Measurements from ENCODE around the gene HOXB9. TPM values are rescaled to one million over a fixed set of nuclear protein-coding genes. Genes with fewer than 3 reads are reported as not detected.

The HOXB9 gene
- total and polyA plus RNA-seq, 9 of the 15 experiments (the other 6 are each of a cell fraction or from before 2014, with no cell fraction given), result 3.1 to 196 (median 77.6) TPM

GRCh38 chr17:48577946-48578615 is 48.1 kb downstream of the HOXB9 start, which contains the start of gene HOXB4 (continued):
- TF ChIP-seq, protein P1, sequence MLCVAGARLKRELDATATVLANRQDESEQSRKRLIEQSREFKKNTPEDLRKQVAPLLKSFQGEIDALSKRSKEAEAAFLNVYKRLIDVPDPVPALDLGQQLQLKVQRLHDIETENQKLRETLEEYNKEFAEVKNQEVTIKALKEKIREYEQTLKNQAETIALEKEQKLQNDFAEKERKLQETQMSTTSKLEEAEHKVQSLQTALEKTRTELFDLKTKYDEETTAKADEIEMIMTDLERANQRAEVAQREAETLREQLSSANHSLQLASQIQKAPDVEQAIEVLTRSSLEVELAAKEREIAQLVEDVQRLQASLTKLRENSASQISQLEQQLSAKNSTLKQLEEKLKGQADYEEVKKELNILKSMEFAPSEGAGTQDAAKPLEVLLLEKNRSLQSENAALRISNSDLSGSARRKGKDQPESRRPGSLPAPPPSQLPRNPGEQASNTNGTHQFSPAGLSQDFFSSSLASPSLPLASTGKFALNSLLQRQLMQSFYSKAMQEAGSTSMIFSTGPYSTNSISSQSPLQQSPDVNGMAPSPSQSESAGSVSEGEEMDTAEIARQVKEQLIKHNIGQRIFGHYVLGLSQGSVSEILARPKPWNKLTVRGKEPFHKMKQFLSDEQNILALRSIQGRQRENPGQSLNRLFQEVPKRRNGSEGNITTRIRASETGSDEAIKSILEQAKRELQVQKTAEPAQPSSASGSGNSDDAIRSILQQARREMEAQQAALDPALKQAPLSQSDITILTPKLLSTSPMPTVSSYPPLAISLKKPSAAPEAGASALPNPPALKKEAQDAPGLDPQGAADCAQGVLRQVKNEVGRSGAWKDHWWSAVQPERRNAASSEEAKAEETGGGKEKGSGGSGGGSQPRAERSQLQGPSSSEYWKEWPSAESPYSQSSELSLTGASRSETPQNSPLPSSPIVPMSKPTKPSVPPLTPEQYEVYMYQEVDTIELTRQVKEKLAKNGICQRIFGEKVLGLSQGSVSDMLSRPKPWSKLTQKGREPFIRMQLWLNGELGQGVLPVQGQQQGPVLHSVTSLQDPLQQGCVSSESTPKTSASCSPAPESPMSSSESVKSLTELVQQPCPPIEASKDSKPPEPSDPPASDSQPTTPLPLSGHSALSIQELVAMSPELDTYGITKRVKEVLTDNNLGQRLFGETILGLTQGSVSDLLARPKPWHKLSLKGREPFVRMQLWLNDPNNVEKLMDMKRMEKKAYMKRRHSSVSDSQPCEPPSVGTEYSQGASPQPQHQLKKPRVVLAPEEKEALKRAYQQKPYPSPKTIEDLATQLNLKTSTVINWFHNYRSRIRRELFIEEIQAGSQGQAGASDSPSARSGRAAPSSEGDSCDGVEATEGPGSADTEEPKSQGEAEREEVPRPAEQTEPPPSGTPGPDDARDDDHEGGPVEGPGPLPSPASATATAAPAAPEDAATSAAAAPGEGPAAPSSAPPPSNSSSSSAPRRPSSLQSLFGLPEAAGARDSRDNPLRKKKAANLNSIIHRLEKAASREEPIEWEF (CRISPR knock-in tag; IDR thresholded peaks at IDR 0.05), result no peak
- TF ChIP-seq HDGF (IDR thresholded peaks at IDR 0.05) (no peak), L3MBTL2 (IDR thresholded peaks at IDR 0.05) (peak; percentile 36; the same call in 1 of the 2 replicates), ZNF212 (CRISPR knock-in tag; IDR thresholded peaks at IDR 0.05) (0 out of 2 replicates have a peak, but pooled peaks have one; percentile 33), SRF (CRISPR knock-in tag; IDR thresholded peaks at IDR 0.05) (0 out of 4 replicates have a peak, but pooled peaks of 1 of the 2 experiments have one; percentile 17), ZC3H11A (IDR thresholded peaks at IDR 0.05; ENCODE audit: low read depth, low read length) (no peak), TSC22D4 (tag; IDR thresholded peaks at IDR 0.05) (no peak), GTF2E2 (tag; IDR thresholded peaks at IDR 0.05) (peak; percentile 48; the same call in 1 of the 2 replicates)
- TF ChIP-seq, protein P2, sequence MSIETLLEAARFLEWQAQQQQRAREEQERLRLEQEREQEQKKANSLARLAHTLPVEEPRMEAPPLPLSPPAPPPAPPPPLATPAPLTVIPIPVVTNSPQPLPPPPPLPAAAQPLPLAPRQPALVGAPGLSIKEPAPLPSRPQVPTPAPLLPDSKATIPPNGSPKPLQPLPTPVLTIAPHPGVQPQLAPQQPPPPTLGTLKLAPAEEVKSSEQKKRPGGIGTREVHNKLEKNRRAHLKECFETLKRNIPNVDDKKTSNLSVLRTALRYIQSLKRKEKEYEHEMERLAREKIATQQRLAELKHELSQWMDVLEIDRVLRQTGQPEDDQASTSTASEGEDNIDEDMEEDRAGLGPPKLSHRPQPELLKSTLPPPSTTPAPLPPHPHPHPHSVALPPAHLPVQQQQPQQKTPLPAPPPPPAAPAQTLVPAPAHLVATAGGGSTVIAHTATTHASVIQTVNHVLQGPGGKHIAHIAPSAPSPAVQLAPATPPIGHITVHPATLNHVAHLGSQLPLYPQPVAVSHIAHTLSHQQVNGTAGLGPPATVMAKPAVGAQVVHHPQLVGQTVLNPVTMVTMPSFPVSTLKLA (conservative IDR thresholded peaks at IDR 0.05), result peak; percentile 43 to 59; a peak in 3 of 4 replicates
- TF ChIP-seq, protein P3, sequence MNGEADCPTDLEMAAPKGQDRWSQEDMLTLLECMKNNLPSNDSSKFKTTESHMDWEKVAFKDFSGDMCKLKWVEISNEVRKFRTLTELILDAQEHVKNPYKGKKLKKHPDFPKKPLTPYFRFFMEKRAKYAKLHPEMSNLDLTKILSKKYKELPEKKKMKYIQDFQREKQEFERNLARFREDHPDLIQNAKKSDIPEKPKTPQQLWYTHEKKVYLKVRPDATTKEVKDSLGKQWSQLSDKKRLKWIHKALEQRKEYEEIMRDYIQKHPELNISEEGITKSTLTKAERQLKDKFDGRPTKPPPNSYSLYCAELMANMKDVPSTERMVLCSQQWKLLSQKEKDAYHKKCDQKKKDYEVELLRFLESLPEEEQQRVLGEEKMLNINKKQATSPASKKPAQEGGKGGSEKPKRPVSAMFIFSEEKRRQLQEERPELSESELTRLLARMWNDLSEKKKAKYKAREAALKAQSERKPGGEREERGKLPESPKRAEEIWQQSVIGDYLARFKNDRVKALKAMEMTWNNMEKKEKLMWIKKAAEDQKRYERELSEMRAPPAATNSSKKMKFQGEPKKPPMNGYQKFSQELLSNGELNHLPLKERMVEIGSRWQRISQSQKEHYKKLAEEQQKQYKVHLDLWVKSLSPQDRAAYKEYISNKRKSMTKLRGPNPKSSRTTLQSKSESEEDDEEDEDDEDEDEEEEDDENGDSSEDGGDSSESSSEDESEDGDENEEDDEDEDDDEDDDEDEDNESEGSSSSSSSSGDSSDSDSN (IDR thresholded peaks at IDR 0.05; ENCODE audit: borderline replicate concordance in 1 of 2, low read depth in 2 of 2, low read length in 2 of 2), result peak; percentile 54 to 80; a peak in 2 of 4 replicates

Measured in K562 (cell line).